GM21367 (cell line): Measurements from ENCODE around the gene RAD54L.
"Not testable (repeated sequence)": the region's sequence is repeated elsewhere in the genome, so short reads cannot be mapped to it uniquely, and the experiment has no call there.

ENCODE experiments used
- ATAC-seq: cut with Tn5 transposase; IDR thresholded peaks from one replicate; pipeline ENCODE4 v1.9.1; 2021; ENCODE audit not compliant: unreplicated experiment

RAD54L gene

GRCh38 chr1:46238865-46239264 lies 8.7 kb upstream of the RAD54L start:
- not testable (repeated sequence) for ATAC-seq

- not testable (repeated sequence) for ATAC-seq
Observed at GRCh38 chr1:46241733-46242132, 5.8 kb upstream of the RAD54L start.

GRCh38 chr1:46242918-46243317 lies 4.6 kb upstream of the RAD54L start:
- ATAC-seq = no peak

GRCh38 chr1:46243831-46244230 lies 3.7 kb upstream of the RAD54L start:
- not testable (repeated sequence) for ATAC-seq

- ATAC-seq = no peak
Observed at GRCh38 chr1:46244656-46245371, 2.7 kb upstream of the RAD54L start.

- not testable (repeated sequence) for ATAC-seq
Observed at GRCh38 chr1:46246136-46246535, 1.4 kb upstream of the RAD54L start.

- peak; percentile 45 for ATAC-seq
Observed at GRCh38 chr1:46246548-46247435, 771 bp upstream of the RAD54L start.

- ATAC-seq = no peak
Observed at GRCh38 chr1:46248122-46248920, 758 bp downstream of the RAD54L start.

- no peak for ATAC-seq
Observed at GRCh38 chr1:46254668-46255067, 7.1 kb downstream of the RAD54L start.

- ATAC-seq = no peak
Observed at GRCh38 chr1:46256523-46256922, 9.0 kb downstream of the RAD54L start.

- ATAC-seq = no peak
Observed at GRCh38 chr1:46262508-46262907, 14.9 kb downstream of the RAD54L start.

- ATAC-seq = no peak
Observed at GRCh38 chr1:46263146-46263545, 15.6 kb downstream of the RAD54L start.

- ATAC-seq = no peak
Observed at GRCh38 chr1:46268578-46268977, 21.0 kb downstream of the RAD54L start.

GRCh38 chr1:46274225-46275029 lies 26.9 kb downstream of the RAD54L start:
- ATAC-seq = no peak

GRCh38 chr1:46275030-46275337 lies 27.4 kb downstream of the RAD54L start:
- no peak for ATAC-seq

GRCh38 chr1:46277658-46278373 lies 30.3 kb downstream of the RAD54L start:
- no peak for ATAC-seq

GRCh38 chr1:46278807-46279206 lies 31.2 kb downstream of the RAD54L start:
- ATAC-seq = no peak

GRCh38 chr1:46280092-46280491 lies 32.5 kb downstream of the RAD54L start:
- no peak for ATAC-seq

- ATAC-seq = no peak
Observed at GRCh38 chr1:46281021-46281420, 33.5 kb downstream of the RAD54L start.

GRCh38 chr1:46284058-46284457 lies 36.5 kb downstream of the RAD54L start:
- no peak for ATAC-seq
